Liver (tissue), 9 donors: ENCODE results near the gene LRRN4CL. TPM values are rescaled to one million over a fixed set of nuclear protein-coding genes. Genes with fewer than 3 reads are reported as not detected.

ENCODE experiments used
- DNase-seq: peaks from one replicate; pipeline ENCODE4 v3.0.0-alpha.2; 2017; ENCODE audit warnings: low spot score
- H3K27ac ChIP-seq, 2 donors: one replicate each; pipeline ENCODE4 v1.7.0; 2013; ENCODE audit warnings: inconsistent platforms in 2 of 2, low read length in 2 of 2, control low read depth in 1 of 2, low read depth in 1 of 2, mild to moderate bottlenecking in 1 of 2
- H3K27me3 ChIP-seq, 4 donors: one replicate each; pipeline versions ENCODE4 v1.6.1 to v1.7.0; 2013; ENCODE audit warnings: low read length in 3 of 4, inconsistent platforms in 1 of 4, mild to moderate bottlenecking in 1 of 4, moderate library complexity in 1 of 4; ENCODE audit not compliant: control insufficient read depth in 4 of 4, insufficient read depth in 4 of 4
- H3K36me3 ChIP-seq, 4 donors: one replicate each; pipeline versions ENCODE4 v1.6.1 to v1.7.0; 2013; ENCODE audit warnings: low read length in 3 of 4, mild to moderate bottlenecking in 3 of 4, low read depth in 1 of 4, moderate library complexity in 1 of 4; ENCODE audit not compliant: control insufficient read depth in 4 of 4, insufficient read depth in 3 of 4
- H3K4me1 ChIP-seq, 4 donors: one replicate each; pipeline versions ENCODE4 v1.6.1 to v1.7.0; 2013; ENCODE audit warnings: low read length in 3 of 4, mild to moderate bottlenecking in 3 of 4, moderate library complexity in 1 of 4; ENCODE audit not compliant: control insufficient read depth in 4 of 4, insufficient read depth in 4 of 4
- H3K4me3 ChIP-seq, 3 donors: one replicate each; pipeline versions ENCODE4 v1.6.1 to v1.7.0; 2013; ENCODE audit warnings: low read length in 3 of 3, control low read depth in 1 of 3, low read depth in 1 of 3, mild to moderate bottlenecking in 1 of 3
- H3K9ac ChIP-seq, 2 donors: one replicate each; pipeline ENCODE4 v1.7.0; 2013; ENCODE audit warnings: low read length in 2 of 2, mild to moderate bottlenecking in 2 of 2, moderate library complexity in 2 of 2, control low read depth in 1 of 2, low read depth in 1 of 2
- H3K9me3 ChIP-seq, 4 donors: one replicate each; pipeline versions ENCODE4 v1.6.1 to v1.7.0; 2013; ENCODE audit warnings: low read length in 3 of 4; ENCODE audit not compliant: control insufficient read depth in 4 of 4
- ATF3 ChIP-seq: IDR thresholded peaks from 2 replicates; pipeline ENCODE4 v1.6.1; 2016; ENCODE audit warnings: antibody characterized with exemption
- CTCF ChIP-seq: fragments of 150-350 bp; IDR thresholded peaks from 2 replicates; pipeline ENCODE4 v1.5.1; 2017; ENCODE audit warnings: improper control_type of control experiment, low read depth, low read length; ENCODE audit not compliant: missing input control
- FOXA1 ChIP-seq: IDR thresholded peaks from 2 replicates; pipeline ENCODE4 v1.6.1; 2016; ENCODE audit warnings: antibody characterized with exemption
- FOXA2 ChIP-seq: IDR thresholded peaks from 2 replicates; pipeline ENCODE4 v1.6.1; 2016; ENCODE audit warnings: antibody characterized with exemption
- GABPA ChIP-seq, 2 donors: IDR thresholded peaks in 1 of 2; conservative IDR thresholded peaks in 1 of 2; 2 replicates each; pipeline ENCODE4 v1.6.1; 2016; ENCODE audit warnings: antibody characterized with exemption in 2 of 2, mild to moderate bottlenecking in 1 of 2, moderate library complexity in 1 of 2
- HNF4A ChIP-seq, 2 donors: conservative IDR thresholded peaks; 2 replicates each; pipeline ENCODE4 v1.6.1; 2016; ENCODE audit warnings: antibody characterized with exemption in 2 of 2, mild to moderate bottlenecking in 2 of 2
- HNF4G ChIP-seq: IDR thresholded peaks from 2 replicates; pipeline ENCODE4 v1.6.1; 2016; ENCODE audit warnings: antibody characterized with exemption
- JUND ChIP-seq, 2 donors: IDR thresholded peaks; 2 replicates each; pipeline ENCODE4 v1.6.1; 2016; ENCODE audit warnings: antibody characterized with exemption in 2 of 2
- MAX ChIP-seq: IDR thresholded peaks from 2 replicates; pipeline ENCODE4 v1.6.1; 2016; ENCODE audit warnings: antibody characterized with exemption
- RAD21 ChIP-seq, 2 donors: IDR thresholded peaks; 2 replicates each; pipeline ENCODE4 v1.6.1; 2016; ENCODE audit warnings: antibody characterized with exemption in 2 of 2, mild to moderate bottlenecking in 2 of 2
- REST ChIP-seq: IDR thresholded peaks from 2 replicates; pipeline ENCODE4 v1.6.1; 2016; ENCODE audit warnings: antibody characterized with exemption, mild to moderate bottlenecking
- RXRA ChIP-seq, 2 donors: IDR thresholded peaks; 2 replicates each; pipeline ENCODE4 v1.6.1; 2017 to 2018; ENCODE audit warnings: antibody characterized with exemption in 2 of 2, mild to moderate bottlenecking in 1 of 2
- SP1 ChIP-seq: IDR thresholded peaks from 2 replicates; pipeline ENCODE4 v1.6.1; 2018; ENCODE audit warnings: antibody characterized with exemption, mild to moderate bottlenecking
- YY1 ChIP-seq: IDR thresholded peaks from 2 replicates; pipeline ENCODE4 v1.6.1; 2016; ENCODE audit warnings: antibody characterized with exemption, mild to moderate bottlenecking
- ZBTB33 ChIP-seq: IDR thresholded peaks from 2 replicates; pipeline ENCODE4 v1.6.1; 2016; ENCODE audit warnings: antibody characterized with exemption
- WGBS: extraction: QIAGEN DNeasy Blood & Tissue Kit; methylation state at CpG from one replicate; pipeline ENCODE4 v1.1.7; 2013; 5-methylcytosine and 5-hydroxymethylcytosine counted together
- polyA plus RNA-seq, 2 donors: library from polyadenylated mRNA; stranded (reverse) in 1 of 2; unstranded in 1 of 2; fragments of 200-250 nt in 1 of 2; fragments of >200 nt in 1 of 2; fragmentation: Nextera tagmentation in 1 of 2; extraction: Ambion mirVana in 1 of 2; gene quantifications; one replicate each; pipeline versions ENCODE4 v1.2.1 to v1.2.3, GENCODE V29; 2013 to 2015
- total RNA-seq, 2 donors: library from RNA; depleted of rRNA; stranded (reverse); fragments of >200 nt; gene quantifications; one replicate each; pipeline ENCODE4 v1.2.3, GENCODE V29; 2014
- donor health status: healthy.
- donor health status: healthy.
- donor health status: healthy.
- donor health status: healthy.
- donor health status: healthy.

The LRRN4CL gene
- total RNA-seq = under 1 TPM in 1 of 2 donors, not detected in 1; 0.08 TPM
- polyA plus RNA-seq = under 1 TPM in 1 of 2 donors, not detected in 1; 0.06 TPM

- Histone ChIP-seq H3K9ac (no peak within 1 kb of the TSS), H3K9me3 (no peaks in the 10 kb centered on the region), H3K4me3 (no peak within 1 kb of the TSS), H3K4me1 (peaks cover 0 to 10% (median 3%) of the 10 kb centered on the region in 4 donors), H3K27me3 (no peaks in the 10 kb centered on the region), H3K36me3 (peaks cover 6 to 24% (median 18%) of the 10 kb centered on the region in 4 donors), H3K27ac (no peak within 1 kb of the TSS)
- TF ChIP-seq HNF4G = no peak
- TF ChIP-seq MAX = no peak
- TF ChIP-seq SP1 = no peak
- no peak for TF ChIP-seq ZBTB33
- no peak for TF ChIP-seq ATF3
- no peak for TF ChIP-seq FOXA2
- TF ChIP-seq CTCF = no peak
- no peak for TF ChIP-seq YY1
- no peak for TF ChIP-seq REST
- no peak for TF ChIP-seq GABPA (IDR thresholded peaks at IDR 0.05 in 1 of 2, conservative IDR thresholded peaks at IDR 0.05 in 1 of 2)
- no peak for TF ChIP-seq RXRA (IDR thresholded peaks at IDR 0.05)
- no peak for TF ChIP-seq JUND (IDR thresholded peaks at IDR 0.05)
- TF ChIP-seq HNF4A (conservative IDR thresholded peaks at IDR 0.05) = no peak
- no peak for TF ChIP-seq FOXA1
- no peak for DNase-seq
- WGBS = 76% methylated on average over 11 of the region's 11 CpGs
Observed at GRCh38 chr11:62689421-62690183, at the start of gene LRRN4CL. LRRN4CL (minus strand) TSS chr11:62689530; CDS start chr11:62688508, 1,022 bp downstream.

GRCh38 chr11:62737196-62737595, 47.9 kb upstream of the LRRN4CL start:
- no peaks in the 10 kb centered on the region for H3K9me3 ChIP-seq
- H3K4me3 ChIP-seq = no peak overlapping the region
- no peak overlapping the region for H3K27ac ChIP-seq
- no peaks in the 10 kb centered on the region for H3K27me3 ChIP-seq
- DNase-seq = no peak
- no peak overlapping the region for H3K9ac ChIP-seq
- no peaks in the 10 kb centered on the region for H3K4me1 ChIP-seq
- peaks cover 4 to 38% (median 25%) of the 10 kb centered on the region in 4 donors for H3K36me3 ChIP-seq
- no peak for TF ChIP-seq ATF3
- TF ChIP-seq ZBTB33 = no peak
- no peak for TF ChIP-seq FOXA1
- TF ChIP-seq JUND (IDR thresholded peaks at IDR 0.05) = no peak
- no peak for TF ChIP-seq YY1
- TF ChIP-seq RAD21 (IDR thresholded peaks at IDR 0.05) = no peak
- no peak for TF ChIP-seq GABPA (IDR thresholded peaks at IDR 0.05 in 1 of 2, conservative IDR thresholded peaks at IDR 0.05 in 1 of 2)
- TF ChIP-seq REST = no peak
- TF ChIP-seq SP1 = no peak
- no peak for TF ChIP-seq MAX
